LHCN-M2 (cell line): ENCODE measurements around the gene ORAI3. TPM values are rescaled to one million over a fixed set of nuclear protein-coding genes. Genes with fewer than 3 reads are reported as not detected.
A peak's percentile ranks its signal among the peaks of the same experiment; 100 is the strongest.

Source experiments
- DNase-seq: peaks from one replicate; pipeline ENCODE4 v3.0.0-alpha.2; 2012; ENCODE audit warnings: low read depth
- polyA plus RNA-seq: library from polyadenylated mRNA; unstranded; fragments of >200 nt; gene quantifications from one replicate; pipeline ENCODE4 v1.2.1, GENCODE V29; 2012; ENCODE audit warnings: missing spikeins
- total RNA-seq: library from RNA; depleted of rRNA; stranded (reverse); fragments of >200 nt; gene quantifications from 2 replicates; pipeline ENCODE4 v1.2.3, GENCODE V29; 2014; rRNA removed

ORAI3 gene
- total RNA-seq = 62.5 and 73.6 TPM in 2 replicates
- polyA plus RNA-seq = 27.1 TPM

DNA sequence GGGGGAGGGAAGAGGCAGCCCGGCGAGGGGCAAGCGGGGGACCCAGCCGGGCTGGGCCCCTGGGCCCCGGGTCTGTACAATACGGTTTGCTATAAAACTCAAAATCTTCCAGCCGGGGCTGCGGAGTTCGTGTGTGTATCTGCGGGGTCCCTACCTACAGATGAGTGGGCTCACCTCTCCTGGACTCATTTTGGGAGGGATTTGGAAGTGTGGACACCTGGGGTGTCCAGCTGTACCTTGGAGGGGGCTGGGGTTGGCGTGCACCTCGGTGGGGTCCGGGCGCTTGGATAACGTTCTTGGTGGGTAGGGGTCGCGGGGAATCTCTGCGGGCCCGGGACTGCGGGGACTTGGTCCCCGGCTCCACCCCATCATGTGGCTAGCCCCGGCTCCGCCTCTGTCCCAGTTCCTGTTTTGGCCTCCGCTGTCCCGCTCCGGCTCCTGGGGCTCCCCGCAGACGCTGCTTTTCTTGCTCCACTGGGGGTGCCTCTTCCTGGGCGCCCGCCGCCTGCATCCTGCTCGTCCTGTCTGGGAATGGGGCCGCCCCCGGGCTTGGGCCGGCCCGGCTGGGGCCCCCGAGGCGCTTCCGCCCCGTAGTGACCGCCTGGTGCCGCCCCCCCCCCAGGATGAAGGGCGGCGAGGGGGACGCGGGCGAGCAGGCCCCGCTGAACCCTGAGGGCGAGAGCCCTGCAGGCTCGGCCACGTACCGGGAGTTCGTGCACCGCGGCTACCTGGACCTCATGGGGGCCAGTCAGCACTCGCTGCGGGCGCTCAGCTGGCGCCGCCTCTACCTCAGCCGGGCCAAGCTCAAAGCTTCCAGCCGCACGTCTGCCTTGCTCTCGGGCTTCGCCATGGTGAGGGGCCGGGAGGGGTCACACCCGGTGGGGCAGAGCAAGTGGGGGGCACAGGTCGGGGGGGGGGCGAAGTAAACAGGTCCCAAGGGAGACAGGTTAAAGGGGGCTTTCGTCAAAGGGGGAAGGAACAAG is at the start of gene ORAI3:
Gene ORAI3 (plus strand): TSS at position 402 of the 983 bp plus-strand sequence. CDS start 222 bp downstream, at position 624.
- peak; percentile 68 for DNase-seq

- no peak for DNase-seq
Measured at GRCh38 chr16:30899794-30900193, 49.1 kb upstream of the ORAI3 start.

GRCh38 chr16:30900588-30900987 is 48.3 kb upstream of the ORAI3 start:
- no peak for DNase-seq

DNA sequence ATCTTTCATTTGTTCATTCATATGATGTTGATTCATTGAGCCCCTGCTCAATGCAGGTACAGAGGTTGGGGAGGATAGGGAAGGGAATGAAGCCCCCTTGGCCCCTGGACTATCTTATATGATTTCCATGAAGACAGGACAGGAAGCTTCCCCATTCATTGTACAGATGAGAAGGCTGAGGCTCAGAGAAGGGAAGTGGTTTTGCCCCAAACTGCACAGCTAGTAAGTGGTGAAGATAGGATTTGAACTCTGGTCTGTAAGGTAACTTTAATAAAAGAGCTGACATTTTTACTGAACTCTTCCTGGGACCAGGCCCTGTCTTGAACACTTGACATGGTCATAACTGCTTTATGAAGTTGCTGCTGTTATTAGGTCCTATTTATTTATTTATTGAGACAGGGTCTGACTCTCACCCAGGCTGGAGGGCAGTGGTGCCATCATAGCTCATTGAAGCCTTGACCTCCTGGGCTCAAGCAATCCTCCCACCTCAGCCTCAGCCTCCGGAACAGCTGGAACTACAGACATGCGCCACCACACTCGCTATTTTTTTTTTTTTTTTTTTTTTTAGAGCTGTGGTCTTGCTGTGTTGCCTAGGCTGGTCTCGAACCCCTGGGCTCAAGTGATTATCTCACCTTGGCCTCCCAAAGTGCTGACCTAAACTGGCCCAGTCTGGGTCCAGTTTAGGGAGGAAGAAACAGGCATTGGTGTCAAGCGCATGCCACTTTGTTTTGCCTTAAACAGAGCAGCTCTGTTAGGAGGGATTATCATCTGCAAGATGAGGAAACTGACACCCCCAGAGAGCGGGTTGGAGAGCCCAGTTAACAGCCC is 47.5 kb upstream of the ORAI3 start:
- peak; percentile 35 for DNase-seq

GRCh38 chr16:30902029-30902972 is 46.6 kb upstream of the ORAI3 start:
- DNase-seq = peak; percentile 50

GRCh38 chr16:30903002-30903401 is 45.9 kb upstream of the ORAI3 start:
- no peak for DNase-seq

DNA sequence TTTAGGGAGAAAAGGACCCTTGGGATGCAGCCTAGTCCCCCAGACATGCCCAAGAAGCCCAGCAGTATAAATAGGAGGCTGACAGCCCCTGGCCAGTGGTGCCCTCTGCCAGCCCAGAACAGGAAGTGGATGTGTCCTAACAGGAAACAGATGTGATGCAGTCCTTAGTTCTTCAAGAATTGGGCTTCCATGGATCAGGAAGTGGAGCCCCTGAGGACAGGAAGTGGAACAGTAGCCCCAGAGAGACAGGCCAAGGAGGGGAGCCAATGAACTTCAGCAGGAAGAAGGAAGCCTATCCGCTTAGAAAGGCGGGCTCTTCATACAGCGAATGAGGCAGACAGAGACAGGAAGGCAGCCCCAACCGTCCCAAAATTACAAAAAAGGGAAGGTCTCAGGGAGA is 45.3 kb upstream of the ORAI3 start:
- peak; percentile 36 for DNase-seq

DNA sequence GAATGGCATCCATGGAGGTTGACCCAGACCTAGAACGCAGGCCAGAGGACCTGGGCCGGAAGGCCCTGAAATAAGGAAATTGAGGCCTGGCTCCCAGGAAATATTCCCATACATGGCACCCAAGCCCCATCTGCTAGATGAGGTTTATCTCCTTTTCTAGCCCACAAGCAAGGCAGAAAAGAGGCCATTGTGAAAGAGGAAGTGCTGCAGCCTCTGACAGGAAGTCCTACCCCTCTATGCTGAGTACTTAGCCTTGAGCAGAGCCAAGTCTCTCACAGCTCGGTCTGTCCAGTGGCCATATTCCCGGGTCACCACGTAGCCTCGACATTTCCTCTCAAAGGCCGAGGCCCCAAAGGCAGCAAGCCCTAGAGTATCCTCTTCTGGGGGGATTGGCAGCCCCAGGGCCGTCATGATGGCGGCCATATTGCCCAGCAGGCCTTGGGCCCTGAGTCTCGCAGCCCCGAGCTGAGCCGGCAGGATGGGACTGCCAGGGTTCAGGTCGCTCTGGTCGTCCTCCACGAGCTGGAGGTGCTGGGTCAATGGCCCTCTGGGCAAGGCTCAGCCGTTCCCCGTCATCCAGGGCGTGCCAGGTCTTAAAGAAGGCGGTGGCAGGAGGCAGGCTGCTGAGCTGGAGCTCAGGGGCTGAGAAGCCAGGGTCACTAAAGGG is 44.6 kb upstream of the ORAI3 start:
- no peak for DNase-seq

GRCh38 chr16:30907064-30907463 is 41.8 kb upstream of the ORAI3 start:
- no peak for DNase-seq

DNA sequence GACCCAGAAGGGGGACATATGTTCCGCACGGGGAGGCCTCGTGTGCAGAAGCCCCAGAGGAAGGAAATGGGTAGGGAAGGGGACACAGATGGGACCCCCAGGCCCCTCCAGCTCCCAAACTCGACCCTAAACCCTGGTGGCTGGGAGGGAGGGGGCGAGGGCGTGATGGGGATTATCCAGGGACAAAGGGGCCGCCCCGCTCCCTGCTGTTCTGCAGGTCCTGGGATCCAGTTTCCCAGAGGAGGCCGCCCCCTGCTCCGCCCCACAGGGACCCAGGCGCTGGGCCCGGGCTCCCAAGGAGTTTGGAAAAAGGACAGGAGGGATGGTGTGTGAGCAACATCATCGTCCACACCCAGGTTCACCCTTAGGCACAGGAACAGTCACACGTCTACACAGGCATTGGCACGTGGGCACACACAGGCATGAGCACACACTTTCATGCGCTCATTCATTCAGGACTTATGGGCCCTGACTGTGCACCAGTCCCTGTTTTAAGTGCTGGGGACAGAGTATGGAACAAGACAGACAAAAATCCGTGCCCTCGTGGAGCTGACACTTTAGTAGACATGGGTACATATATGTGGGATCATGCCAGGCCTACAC is 38.3 kb upstream of the ORAI3 start:
- DNase-seq = no peak

DNA sequence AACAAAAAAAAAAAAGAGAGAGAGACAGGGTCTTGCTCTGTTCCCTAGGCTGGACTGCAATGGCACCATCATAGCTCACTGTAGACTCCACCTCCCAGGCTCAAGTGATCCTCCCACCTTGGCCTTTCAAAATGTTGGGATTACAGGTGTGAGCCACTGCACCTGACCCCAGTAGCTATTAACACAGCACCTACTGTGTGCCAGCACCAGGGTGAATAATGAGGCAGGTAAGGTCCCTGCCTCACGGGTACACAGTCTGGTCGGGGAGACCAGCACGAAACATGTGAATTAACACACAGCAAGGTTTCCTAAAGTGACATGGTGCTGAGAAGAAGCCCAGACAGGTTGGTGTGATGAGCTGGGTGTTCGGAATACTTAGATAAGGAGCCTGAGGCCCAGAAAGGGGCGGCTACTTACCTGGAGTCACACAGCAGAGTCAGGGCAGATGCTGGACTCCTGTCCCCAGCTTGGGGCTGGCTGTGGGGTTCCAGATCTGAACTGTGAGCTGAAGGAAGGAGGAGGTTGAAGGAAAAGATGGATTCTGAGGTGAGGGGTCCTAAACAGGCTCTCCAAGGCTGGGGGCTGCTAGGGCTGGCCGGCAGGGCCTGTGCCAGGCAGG is 36.0 kb upstream of the ORAI3 start:
- no peak for DNase-seq

GRCh38 chr16:30914830-30915229 is 34.0 kb upstream of the ORAI3 start:
- no peak for DNase-seq

DNA sequence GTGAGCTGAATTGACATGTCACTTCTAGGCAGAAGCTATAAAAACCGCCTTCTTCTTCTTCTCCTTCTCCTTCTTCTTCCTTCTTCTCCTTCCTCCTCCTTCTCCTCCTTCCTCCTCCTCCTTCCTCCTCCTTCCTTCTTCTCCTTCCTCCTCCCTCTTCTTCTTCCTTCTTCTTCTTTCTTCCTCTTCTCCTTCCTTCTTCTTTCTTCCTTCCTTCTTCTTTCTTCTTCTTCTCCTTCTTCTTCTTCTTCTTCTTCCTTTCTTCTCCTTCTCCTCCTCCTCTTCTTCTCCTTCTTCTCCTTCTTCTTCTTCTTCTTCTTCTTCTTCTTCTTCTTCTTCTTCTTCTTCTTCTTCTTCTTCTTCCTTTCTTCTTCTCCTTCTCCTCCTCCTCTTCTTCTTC is 30.3 kb upstream of the ORAI3 start:
- DNase-seq = no peak

DNA sequence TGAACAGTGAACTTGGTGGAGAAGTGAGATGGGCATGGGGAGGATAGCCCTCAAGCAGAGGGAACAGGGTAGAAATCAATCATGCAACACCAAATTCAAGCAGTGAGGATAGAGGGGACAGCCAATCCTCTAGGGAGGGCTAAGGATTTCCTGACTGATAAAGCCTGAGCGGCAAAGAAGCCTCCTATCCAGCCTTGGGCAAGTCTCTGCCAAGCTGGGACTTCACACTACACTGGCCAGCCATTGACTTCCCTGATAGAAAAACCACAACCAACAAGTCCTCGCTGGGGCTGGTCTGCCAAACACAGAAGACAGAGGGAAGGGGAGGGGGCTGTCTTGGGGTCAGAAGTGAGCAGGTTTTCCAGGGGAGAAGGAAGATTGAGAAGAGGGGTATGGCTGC is 28.0 kb upstream of the ORAI3 start:
- DNase-seq = no peak

GRCh38 chr16:30921459-30921747 is 27.5 kb upstream of the ORAI3 start:
- no peak for DNase-seq

DNA sequence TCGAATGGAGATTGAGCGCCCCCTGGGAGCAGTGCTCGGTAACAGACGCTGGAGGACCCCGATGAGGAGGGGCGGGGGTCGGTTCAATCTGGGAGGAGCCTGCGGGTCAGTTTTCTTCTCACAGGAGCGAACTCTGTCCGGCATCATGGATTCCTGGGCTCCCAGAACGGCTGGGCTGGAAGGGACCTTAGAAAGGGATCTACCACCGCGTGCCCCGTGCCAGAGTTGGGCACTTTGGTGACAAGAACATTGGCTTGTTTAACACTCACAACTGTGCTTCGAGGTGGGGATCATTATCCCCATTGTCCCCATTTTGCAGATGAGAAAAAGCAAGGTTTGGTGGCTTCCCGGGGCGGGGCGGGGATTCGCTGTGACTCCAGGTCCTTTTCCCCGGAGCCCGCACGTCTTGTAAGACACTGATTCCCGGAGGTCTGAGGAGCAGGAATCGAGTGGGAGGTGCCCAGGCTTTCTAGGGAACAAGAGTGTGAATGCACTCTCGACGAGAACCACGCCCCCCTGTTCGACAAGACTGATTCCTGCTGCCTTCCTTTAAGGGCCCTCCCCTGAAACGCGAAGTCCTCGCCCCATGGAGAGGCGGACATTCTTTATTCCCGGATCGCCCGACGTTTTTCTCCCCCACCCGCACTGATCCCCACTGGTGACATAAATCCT is 27.0 kb upstream of the ORAI3 start:
- peak; percentile 84 for DNase-seq

GRCh38 chr16:30922420-30922959 is 26.4 kb upstream of the ORAI3 start:
- DNase-seq = peak; percentile 99

GRCh38 chr16:30922960-30923535 is 25.8 kb upstream of the ORAI3 start:
- peak; percentile 100 for DNase-seq
